IPS-18c (cell line): Measurements from ENCODE around the gene ANKS1B.
"Not testable (repeated sequence)": the region's sequence is repeated elsewhere in the genome, so short reads cannot be mapped to it uniquely, and the experiment has no call there.

Source experiments
- H3K4me3 ChIP-seq: 2 replicates; pipeline ENCODE4 v1.7.0; 2013; ENCODE audit warnings: low read depth, mild to moderate bottlenecking, low read length, moderate library complexity; ENCODE audit not compliant: insufficient read depth
- H3K9me3 ChIP-seq: one replicate; pipeline ENCODE4 v1.6.1; 2013; ENCODE audit warnings: mild to moderate bottlenecking, low read length, moderate library complexity; ENCODE audit not compliant: control insufficient read depth, insufficient read depth

The ANKS1B gene

DNA sequence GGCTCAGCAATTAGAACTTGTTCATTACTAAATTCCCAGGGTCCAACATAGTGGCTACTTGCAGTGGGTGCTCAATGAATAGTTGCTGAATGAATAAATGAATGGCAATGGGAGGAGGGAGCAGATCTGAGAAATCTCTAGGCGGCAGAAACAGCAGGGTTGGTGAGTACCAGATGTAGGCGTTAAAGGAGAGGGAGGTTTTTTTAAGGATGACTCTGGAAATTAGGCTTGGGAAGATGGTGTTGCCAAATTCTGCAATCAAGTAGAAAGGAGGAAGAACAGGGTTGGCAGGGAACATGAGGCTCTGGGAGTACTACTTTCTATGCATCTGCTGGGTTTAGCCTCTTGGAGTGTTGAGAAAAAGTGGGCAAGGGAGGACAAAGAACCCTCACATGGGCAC lies 1132.6 kb downstream of the ANKS1B start:
- H3K4me3 ChIP-seq: no peak overlapping the region
- no peaks in the 10 kb centered on the region for H3K9me3 ChIP-seq

GRCh38 chr12:98847242-98847641 lies 1137.5 kb downstream of the ANKS1B start:
- Histone ChIP-seq H3K9me3 (no peaks in the 10 kb centered on the region), H3K4me3 (no peak overlapping the region)

GRCh38 chr12:98845957-98846356 lies 1138.8 kb downstream of the ANKS1B start:
- Histone ChIP-seq H3K4me3 (no peak overlapping the region), H3K9me3 (no peaks in the 10 kb centered on the region)

GRCh38 chr12:98840325-98840724 lies 1144.4 kb downstream of the ANKS1B start:
- Histone ChIP-seq H3K9me3 (no peaks in the 10 kb centered on the region), H3K4me3 (no peak overlapping the region)

- H3K4me3 ChIP-seq: no peak overlapping the region
- no peaks in the 10 kb centered on the region for H3K9me3 ChIP-seq
Observed at GRCh38 chr12:98838231-98838647, 1146.5 kb downstream of the ANKS1B start.

DNA sequence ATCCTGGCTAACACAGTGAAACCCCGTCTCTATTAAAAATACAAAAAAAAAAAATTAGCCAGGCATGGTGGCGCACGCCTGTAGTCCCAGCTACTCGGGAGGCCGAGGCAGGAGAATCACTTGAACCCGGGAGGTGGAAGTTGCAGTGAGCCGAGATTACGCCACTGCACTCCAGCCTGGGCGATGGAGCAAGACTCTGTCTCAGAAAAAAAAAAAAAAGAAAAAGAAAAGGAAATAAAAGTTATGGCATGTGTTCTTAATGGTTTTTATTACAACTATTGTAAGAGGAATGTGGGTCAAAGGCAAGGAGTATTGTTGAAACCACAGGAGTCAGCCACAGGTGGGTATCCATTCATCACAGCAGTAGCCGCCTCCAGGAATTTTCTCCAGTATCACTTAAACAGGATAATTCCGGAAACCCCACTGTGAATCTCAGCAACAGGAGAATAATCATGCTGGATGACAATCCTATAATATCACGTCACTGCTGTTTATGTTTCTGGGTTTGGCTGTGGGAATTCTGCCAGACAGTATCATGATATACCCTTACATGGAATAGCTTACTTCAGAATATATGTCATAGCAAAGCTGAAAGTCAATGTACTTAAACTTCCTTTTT lies 1147.5 kb downstream of the ANKS1B start:
- not testable (repeated sequence) for H3K9me3 ChIP-seq, H3K4me3 ChIP-seq

DNA sequence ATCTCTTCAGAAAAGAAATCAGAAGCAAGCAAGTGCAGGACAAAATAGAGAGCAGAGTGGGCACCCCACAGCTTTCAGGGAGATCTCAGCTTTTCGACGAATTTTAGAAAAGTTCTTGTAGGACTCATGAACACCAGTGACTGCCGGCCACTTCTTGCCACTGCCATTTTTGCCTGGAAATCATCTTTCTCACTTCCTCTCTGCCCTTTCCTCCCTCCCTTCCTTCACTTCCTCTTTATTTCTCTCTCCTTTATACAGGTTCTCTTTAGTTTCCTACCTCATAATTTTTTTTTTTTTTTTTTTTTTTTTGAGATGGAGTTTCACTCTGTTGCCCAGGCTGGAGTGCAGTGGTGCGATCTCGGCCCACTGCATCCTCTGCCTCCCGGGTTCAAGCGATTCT lies 1154.1 kb downstream of the ANKS1B start:
- H3K9me3 ChIP-seq: no peaks in the 10 kb centered on the region
- no peak overlapping the region for H3K4me3 ChIP-seq

GRCh38 chr12:98828802-98829600 lies 1155.7 kb downstream of the ANKS1B start:
- H3K9me3 ChIP-seq: no peaks in the 10 kb centered on the region
- H3K4me3 ChIP-seq: no peak overlapping the region

DNA sequence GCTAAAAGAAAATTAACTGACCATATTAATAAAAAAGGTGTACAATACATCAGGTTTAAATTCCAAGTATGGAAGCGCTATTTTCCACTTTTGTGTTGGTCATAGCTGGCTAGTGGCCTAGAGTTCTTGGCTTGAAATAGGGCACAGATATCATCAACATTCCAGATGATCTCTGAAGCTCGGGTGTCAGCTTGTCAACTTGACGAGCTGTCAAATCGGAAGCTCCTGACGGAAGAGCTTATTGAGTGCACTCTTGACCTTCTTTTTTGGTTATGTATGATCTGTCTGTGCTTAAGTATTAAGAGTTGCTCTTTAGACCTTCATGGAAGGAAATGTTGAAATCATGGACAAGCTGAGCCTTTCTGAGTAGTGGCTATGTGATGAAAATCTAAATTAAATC lies 1161.7 kb downstream of the ANKS1B start:
- Histone ChIP-seq H3K9me3 (no peaks in the 10 kb centered on the region), H3K4me3 (no peak overlapping the region)

DNA sequence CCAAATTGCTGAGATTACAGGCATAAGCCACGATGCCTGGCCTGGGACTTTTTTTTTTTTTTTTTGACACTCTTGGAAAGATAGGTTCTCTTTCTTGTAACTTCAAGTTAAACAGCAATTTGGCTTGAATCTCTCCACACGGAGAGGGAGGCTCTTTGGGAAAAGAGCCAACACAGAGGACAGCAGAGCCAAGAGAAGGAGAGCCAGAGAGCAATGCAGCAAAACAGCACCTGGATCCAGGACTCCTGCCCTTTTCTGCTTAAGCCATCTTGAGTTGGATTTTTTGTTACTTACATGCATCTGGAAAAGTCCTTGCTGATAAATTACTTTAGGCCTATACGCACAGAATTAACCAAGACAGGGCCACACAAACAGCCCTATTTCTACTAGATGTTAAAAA lies 1162.9 kb downstream of the ANKS1B start:
- H3K9me3 ChIP-seq: no peaks in the 10 kb centered on the region

DNA sequence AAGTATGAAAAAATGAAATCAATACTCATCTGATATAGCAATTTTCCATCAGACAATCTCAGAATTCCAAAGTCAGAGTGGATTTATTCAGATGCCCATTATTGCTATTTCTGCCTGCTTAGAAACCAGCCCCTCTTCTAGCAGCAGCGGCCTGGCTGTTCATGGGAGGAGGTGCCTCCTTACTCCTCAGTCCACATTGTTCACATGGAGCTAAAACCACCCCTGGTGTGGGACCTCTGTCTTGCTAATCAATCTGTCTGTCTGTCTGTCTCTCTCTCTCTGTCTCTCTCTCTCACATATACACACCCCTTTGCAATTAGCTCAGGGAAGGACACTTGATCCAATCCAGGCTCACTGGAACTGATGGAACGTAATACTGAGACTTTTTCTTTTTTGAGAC lies 1163.5 kb downstream of the ANKS1B start:
- no peaks in the 10 kb centered on the region for H3K9me3 ChIP-seq
- no peak overlapping the region for H3K4me3 ChIP-seq

More for the DNA sequence above, 1162.9 kb downstream of the ANKS1B start:
- no peak overlapping the region for H3K4me3 ChIP-seq

DNA sequence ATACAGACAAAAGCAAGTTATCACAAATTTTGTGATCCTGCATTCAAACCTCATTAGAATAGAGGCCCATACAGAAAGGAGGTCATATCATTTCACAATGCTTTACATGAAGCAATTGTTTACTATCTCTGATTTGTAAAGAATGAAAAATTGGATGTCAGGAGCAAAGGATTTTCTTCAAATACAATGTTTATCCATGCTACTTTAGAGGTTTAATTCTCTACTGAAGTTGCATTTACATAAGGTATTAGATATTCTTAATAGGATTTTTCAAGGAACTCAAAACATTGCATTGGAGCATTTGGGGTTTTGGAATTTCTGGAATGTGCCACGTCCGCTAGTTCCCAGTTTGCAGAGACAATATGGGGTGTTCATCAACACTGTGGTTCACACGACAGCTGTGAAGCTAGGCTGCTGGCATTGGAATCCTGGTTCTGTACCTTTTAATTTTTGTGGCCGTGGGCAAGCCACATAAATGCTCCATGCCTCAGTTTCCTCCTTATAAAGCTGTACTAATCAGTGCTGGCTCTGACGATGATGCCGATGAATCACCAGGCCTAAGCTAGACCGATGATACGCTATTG lies 1164.8 kb downstream of the ANKS1B start:
- no peaks in the 10 kb centered on the region for H3K9me3 ChIP-seq
- H3K4me3 ChIP-seq: no peak overlapping the region

GRCh38 chr12:98819071-98819470 lies 1165.7 kb downstream of the ANKS1B start:
- H3K4me3 ChIP-seq: no peak overlapping the region
- no peaks in the 10 kb centered on the region for H3K9me3 ChIP-seq

DNA sequence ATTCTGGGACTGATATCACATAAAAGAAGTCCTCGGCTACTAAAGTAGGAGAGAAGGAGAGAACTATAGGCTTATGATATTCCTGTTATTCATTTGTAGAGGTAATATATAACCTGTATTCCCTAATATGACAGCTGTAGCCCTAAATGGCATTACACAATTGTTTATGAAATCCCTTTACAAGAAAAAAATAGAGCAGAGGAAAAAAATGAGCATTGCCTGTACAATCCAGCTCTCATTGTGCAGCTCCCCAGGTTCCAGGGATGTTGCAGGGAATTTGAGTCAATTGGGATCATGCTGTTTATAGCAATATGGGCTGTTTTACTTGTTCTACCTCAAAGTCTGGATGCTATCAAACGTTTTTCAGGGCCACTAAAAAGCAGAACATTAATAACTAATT lies 1166.5 kb downstream of the ANKS1B start:
- Histone ChIP-seq H3K9me3 (no peaks in the 10 kb centered on the region), H3K4me3 (no peak overlapping the region)

DNA sequence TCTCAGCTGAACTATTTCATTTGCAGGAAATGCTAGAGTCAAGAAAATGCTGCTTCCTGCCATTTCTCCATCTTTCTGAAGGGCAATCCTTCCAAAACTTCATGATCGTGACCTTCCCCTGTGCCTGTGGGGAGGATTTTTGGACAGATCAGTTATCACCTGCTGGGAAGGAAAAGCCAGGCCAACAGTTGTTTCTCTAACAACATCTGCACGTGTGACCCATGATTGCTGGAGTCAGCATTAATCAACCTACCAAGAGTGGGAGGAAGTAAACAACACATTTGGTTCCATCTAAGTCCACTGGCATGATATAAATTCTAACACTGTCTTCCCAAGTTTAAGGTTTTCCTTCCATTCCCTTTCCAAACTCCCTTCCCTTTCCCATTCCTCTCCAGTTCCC lies 1167.0 kb downstream of the ANKS1B start:
- H3K4me3 ChIP-seq: no peak overlapping the region
- no peaks in the 10 kb centered on the region for H3K9me3 ChIP-seq

DNA sequence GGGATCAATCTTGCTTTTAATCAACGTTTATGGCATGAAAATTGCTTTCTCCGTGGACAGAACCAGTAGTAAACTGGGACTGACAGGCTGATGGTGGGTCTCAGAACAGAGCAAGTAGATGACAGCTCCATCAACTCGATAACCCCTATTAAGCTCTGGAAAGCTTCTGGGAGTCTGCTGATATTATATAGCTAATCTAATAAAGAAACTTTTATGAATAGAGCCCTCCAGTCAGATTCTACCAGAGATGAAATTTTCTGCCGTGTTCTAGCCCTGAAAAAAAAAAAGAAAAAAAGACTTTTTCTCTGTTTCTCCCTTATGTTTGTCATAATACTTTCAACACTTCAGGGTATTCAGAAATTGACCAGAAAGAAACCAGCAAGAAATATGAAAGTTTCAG lies 1168.0 kb downstream of the ANKS1B start:
- Histone ChIP-seq H3K4me3 (no peak overlapping the region), H3K9me3 (no peaks in the 10 kb centered on the region)

- no peak overlapping the region for H3K4me3 ChIP-seq
- H3K9me3 ChIP-seq: no peaks in the 10 kb centered on the region
Observed at GRCh38 chr12:98814254-98814653, 1170.5 kb downstream of the ANKS1B start.

DNA sequence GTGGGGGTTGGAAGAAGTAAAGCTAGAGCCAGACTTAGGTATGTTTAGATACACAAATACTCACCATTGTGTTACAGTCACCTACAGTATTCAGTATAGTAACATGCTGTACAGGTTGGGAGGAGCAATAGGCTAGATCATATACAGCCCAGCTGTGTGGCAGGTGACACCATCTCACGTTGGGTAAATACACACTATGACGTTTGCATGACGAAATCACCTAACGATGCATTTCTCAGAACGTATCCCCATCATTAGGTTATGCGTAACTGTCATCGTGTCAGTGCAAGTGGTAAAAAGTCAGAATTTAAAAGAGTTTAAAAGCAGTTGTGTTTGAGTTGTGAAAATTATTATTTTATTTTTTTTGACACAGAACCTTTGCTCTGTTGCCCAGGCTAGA lies 1172.5 kb downstream of the ANKS1B start:
- no peaks in the 10 kb centered on the region for H3K9me3 ChIP-seq
- no peak overlapping the region for H3K4me3 ChIP-seq
